Endodermal cell (in vitro differentiated cells): ENCODE measurements around the gene MBD5. TPM values are rescaled to one million over a fixed set of nuclear protein-coding genes. Genes with fewer than 3 reads are reported as not detected.

ENCODE experiments used
- DNase-seq: peaks from one replicate; pipeline ENCODE4 v3.0.0-alpha.2; 2017
- H3K27ac ChIP-seq: 2 replicates; pipeline ENCODE4 v1.5.1; 2013; ENCODE audit warnings: mild to moderate bottlenecking, low read depth, low read length, moderate library complexity
- H3K27me3 ChIP-seq: 2 replicates; pipeline ENCODE4 v1.6.1; 2013; ENCODE audit warnings: mild to moderate bottlenecking, low read length, moderate library complexity; ENCODE audit not compliant: insufficient read depth, control insufficient read depth, poor library complexity, severe bottlenecking
- H3K36me3 ChIP-seq: 2 replicates; pipeline ENCODE4 v1.7.0; 2013; ENCODE audit warnings: mild to moderate bottlenecking, low read length, moderate library complexity; ENCODE audit not compliant: control insufficient read depth, insufficient read depth
- H3K4me1 ChIP-seq: one replicate; pipeline ENCODE4 v1.7.0; 2013; ENCODE audit warnings: low read length; ENCODE audit not compliant: control insufficient read depth, insufficient read depth
- H3K4me3 ChIP-seq: 2 replicates; pipeline ENCODE4 v1.5.1; 2013; ENCODE audit warnings: mild to moderate bottlenecking, low read length, moderate library complexity
- H3K9ac ChIP-seq: 2 replicates; pipeline ENCODE4 v1.6.1; 2013; ENCODE audit warnings: mild to moderate bottlenecking, low read length, moderate library complexity; ENCODE audit not compliant: poor library complexity, severe bottlenecking; ENCODE audit errors: extremely low read depth
- H3K9me3 ChIP-seq: 2 replicates; pipeline ENCODE4 v1.6.1; 2013; ENCODE audit warnings: mild to moderate bottlenecking, low read length, moderate library complexity; ENCODE audit not compliant: control insufficient read depth
- H3K27ac Mint-ChIP-seq: 2 replicates; pipeline ENCODE4 v1.8.0; 2020; ENCODE audit warnings: mixed read lengths
- H3K27me3 Mint-ChIP-seq: 2 replicates; pipeline ENCODE4 v1.8.0; 2021; ENCODE audit warnings: mild to moderate bottlenecking, mixed read lengths; ENCODE audit not compliant: insufficient read depth
- H3K36me3 Mint-ChIP-seq: 2 replicates; pipeline ENCODE4 v1.8.0; 2020; ENCODE audit warnings: low read depth, mixed read lengths
- H3K4me1 Mint-ChIP-seq: 2 replicates; pipeline ENCODE4 v1.8.0; 2020; ENCODE audit warnings: mixed read lengths
- H3K4me3 Mint-ChIP-seq: 2 replicates; pipeline ENCODE4 v1.8.0; 2020; ENCODE audit warnings: mild to moderate bottlenecking, moderate library complexity, mixed read lengths
- H3K9me3 Mint-ChIP-seq: 2 replicates; pipeline ENCODE4 v1.8.0; 2020; ENCODE audit warnings: mild to moderate bottlenecking, mixed read lengths
- WGBS, 2 experiments: methylation state at CpG; one replicate each; pipeline versions ENCODE4 v1.1.5 to v1.1.7; 2013; ENCODE audit warnings: missing lambda C conversion rate in 2 of 2, mixed read lengths in 1 of 2; ENCODE audit not compliant: insufficient coverage in 1 of 2, insufficient read length in 1 of 2; 5-methylcytosine and 5-hydroxymethylcytosine counted together
- total RNA-seq, 2 donors: library from RNA; stranded (reverse); fragmentation: NEBNext Ultra II Directional in 1 of 2; extraction: Animal tissue kit (Norgen Biotek cat#: 25700) in 1 of 2; gene quantifications; 2 replicates in 1 of 2; 3 replicates in 1 of 2; pipeline ENCODE4 v1.2.1, GENCODE V29; 2021
- TF ChIP-seq, protein P1 (sequence below): fragments of 200-600 bp; sonication (generic); conservative IDR thresholded peaks from 2 replicates; pipeline ENCODE4 v1.5.0; 2021; ENCODE audit warnings: antibody characterized with exemption, mild to moderate bottlenecking

Gene MBD5
- total RNA-seq, 2 donors from 2014 or later, result 49.1 to 55.7 TPM

- H3K27ac ChIP-seq, result no peak overlapping the region
- peaks cover 27% of the 10 kb centered on the region for H3K4me1 Mint-ChIP-seq
- WGBS, 2 experiments, result 92 to 100% methylated on average over 2 of the region's 2 CpGs
Observed at GRCh38 chr2:148044322-148044721, 23.4 kb downstream of the MBD5 start.

GRCh38 chr2:148046802-148047201 lies 25.9 kb downstream of the MBD5 start:
- H3K4me1 Mint-ChIP-seq, result peaks cover 29% of the 10 kb centered on the region
- H3K4me1 ChIP-seq, result no peaks in the 10 kb centered on the region
- TF ChIP-seq, protein P1, sequence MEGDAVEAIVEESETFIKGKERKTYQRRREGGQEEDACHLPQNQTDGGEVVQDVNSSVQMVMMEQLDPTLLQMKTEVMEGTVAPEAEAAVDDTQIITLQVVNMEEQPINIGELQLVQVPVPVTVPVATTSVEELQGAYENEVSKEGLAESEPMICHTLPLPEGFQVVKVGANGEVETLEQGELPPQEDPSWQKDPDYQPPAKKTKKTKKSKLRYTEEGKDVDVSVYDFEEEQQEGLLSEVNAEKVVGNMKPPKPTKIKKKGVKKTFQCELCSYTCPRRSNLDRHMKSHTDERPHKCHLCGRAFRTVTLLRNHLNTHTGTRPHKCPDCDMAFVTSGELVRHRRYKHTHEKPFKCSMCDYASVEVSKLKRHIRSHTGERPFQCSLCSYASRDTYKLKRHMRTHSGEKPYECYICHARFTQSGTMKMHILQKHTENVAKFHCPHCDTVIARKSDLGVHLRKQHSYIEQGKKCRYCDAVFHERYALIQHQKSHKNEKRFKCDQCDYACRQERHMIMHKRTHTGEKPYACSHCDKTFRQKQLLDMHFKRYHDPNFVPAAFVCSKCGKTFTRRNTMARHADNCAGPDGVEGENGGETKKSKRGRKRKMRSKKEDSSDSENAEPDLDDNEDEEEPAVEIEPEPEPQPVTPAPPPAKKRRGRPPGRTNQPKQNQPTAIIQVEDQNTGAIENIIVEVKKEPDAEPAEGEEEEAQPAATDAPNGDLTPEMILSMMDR, result no peak
- no peak overlapping the region for H3K27ac ChIP-seq
- H3K4me3 ChIP-seq, result no peak overlapping the region
- H3K9me3 ChIP-seq, result no peaks in the 10 kb centered on the region
- no peak for DNase-seq
- WGBS, 2 experiments, result 96 to 100% methylated on average over 1 of the region's 1 CpG
- no peaks in the 10 kb centered on the region for H3K27me3 Mint-ChIP-seq
- H3K9ac ChIP-seq, result no peak overlapping the region
- H3K9me3 Mint-ChIP-seq, result no peaks in the 10 kb centered on the region
- no peak overlapping the region for H3K4me3 Mint-ChIP-seq
- no peaks in the 10 kb centered on the region for H3K27me3 ChIP-seq
- H3K27ac Mint-ChIP-seq, result no peak overlapping the region
- no peaks in the 10 kb centered on the region for H3K36me3 ChIP-seq
- H3K36me3 Mint-ChIP-seq, result no peaks in the 10 kb centered on the region

More at GRCh38 chr2:148044322-148044721, 23.4 kb downstream of the MBD5 start:
- H3K4me1 ChIP-seq, result no peaks in the 10 kb centered on the region
- H3K4me3 ChIP-seq, result no peak overlapping the region
- no peak overlapping the region for H3K4me3 Mint-ChIP-seq
- H3K36me3 ChIP-seq, result no peaks in the 10 kb centered on the region
- TF ChIP-seq, protein P1, result no peak
- DNase-seq, result no peak
- no peaks in the 10 kb centered on the region for H3K9me3 ChIP-seq
- H3K9me3 Mint-ChIP-seq, result no peaks in the 10 kb centered on the region
- H3K27ac Mint-ChIP-seq, result no peak overlapping the region
- H3K9ac ChIP-seq, result no peak overlapping the region
- H3K36me3 Mint-ChIP-seq, result peaks cover 8% of the 10 kb centered on the region
- no peaks in the 10 kb centered on the region for H3K27me3 Mint-ChIP-seq
- no peaks in the 10 kb centered on the region for H3K27me3 ChIP-seq

GRCh38 chr2:148048475-148049221 lies 27.8 kb downstream of the MBD5 start:
- 94% methylated on average over 1 of the region's 1 CpG; no CpG with 5 or more reads in 1 of the 2 experiments for WGBS, 2 experiments
- no peak overlapping the region for H3K9ac ChIP-seq
- no peak overlapping the region for H3K27ac ChIP-seq
- H3K4me3 ChIP-seq, result no peak overlapping the region
- no peaks in the 10 kb centered on the region for H3K9me3 Mint-ChIP-seq
- H3K36me3 Mint-ChIP-seq, result peaks cover 3% of the 10 kb centered on the region
- TF ChIP-seq, protein P1, result no peak
- DNase-seq, result no peak
- H3K4me3 Mint-ChIP-seq, result no peak overlapping the region
- peak overlapping the region; percentile 9 for H3K27ac Mint-ChIP-seq
- H3K9me3 ChIP-seq, result no peaks in the 10 kb centered on the region
- H3K4me1 Mint-ChIP-seq, result peaks cover 29% of the 10 kb centered on the region
- H3K4me1 ChIP-seq, result no peaks in the 10 kb centered on the region
- no peaks in the 10 kb centered on the region for H3K27me3 ChIP-seq
- no peaks in the 10 kb centered on the region for H3K27me3 Mint-ChIP-seq
- no peaks in the 10 kb centered on the region for H3K36me3 ChIP-seq
